H1 (cell line): ENCODE measurements around the gene ASRGL1. TPM values are rescaled to one million over a fixed set of nuclear protein-coding genes. Genes with fewer than 3 reads are reported as not detected.

Source experiments
- ATF2 ChIP-seq: IDR thresholded peaks from 2 replicates; pipeline ENCODE4 v1.6.1; 2012; ENCODE audit warnings: low read length, inconsistent platforms
- BCL11A ChIP-seq, 2 experiments: IDR thresholded peaks; one replicate each; pipeline ENCODE4 v1.6.1; 2011; ENCODE audit warnings: low read depth in 2 of 2, low read length in 2 of 2, mild to moderate bottlenecking in 2 of 2
- CHD7 ChIP-seq: fragments of 300-600 bp; sonication (generic); IDR thresholded peaks from 2 replicates; pipeline ENCODE4 v1.7.1; 2012; ENCODE audit warnings: low read length, moderate library complexity, mild to moderate bottlenecking, inconsistent platforms; ENCODE audit not compliant: insufficient replicate concordance
- FOSL1 ChIP-seq: IDR thresholded peaks from 2 replicates; pipeline ENCODE4 v1.6.1; 2011; ENCODE audit warnings: mild to moderate bottlenecking, low read depth, low read length, moderate library complexity; ENCODE audit not compliant: insufficient read depth
- JUN ChIP-seq: IDR thresholded peaks from 2 replicates; pipeline ENCODE4 v1.6.1; 2011; ENCODE audit warnings: low read depth, mild to moderate bottlenecking, improper control_type of control experiment, low read length
- KDM1A ChIP-seq: fragments of 200-600, 300-600 bp; sonication (generic); IDR thresholded peaks from 2 replicates; pipeline ENCODE4 v1.7.1; 2016; ENCODE audit warnings: mild to moderate bottlenecking, low read length, borderline replicate concordance
- KDM4A ChIP-seq: IDR thresholded peaks from one replicate; pipeline ENCODE4 v1.7.1; 2012; ENCODE audit warnings: low read depth, mild to moderate bottlenecking, moderate library complexity, low read length, inconsistent platforms; ENCODE audit not compliant: severe bottlenecking
- RFX5 ChIP-seq: IDR thresholded peaks from 2 replicates; pipeline ENCODE4 v1.6.1; 2011; ENCODE audit warnings: low read depth, low read length, improper control_type of control experiment, borderline replicate concordance
- TAF1 ChIP-seq: IDR thresholded peaks from 2 replicates; pipeline ENCODE4 v1.6.1; 2011; ENCODE audit warnings: mild to moderate bottlenecking, low read depth, low read length
- TAF7 ChIP-seq: optimal IDR thresholded peaks from 2 replicates; pipeline ENCODE3; 2011; ENCODE audit warnings: low read depth, mild to moderate bottlenecking, inconsistent platforms, low read length, moderate library complexity, borderline replicate concordance
- polyA plus RNA-seq, 7 experiments: library from polyadenylated mRNA; depleted of rRNA in 3 of 7; stranded (reverse) in 5 of 7; unstranded in 2 of 7; fragments of >200 nt in 5 of 7; fragments of 200-250 nt in 2 of 7; gene quantifications; 1 replicate in 5 of 7; 2 replicates in 1 of 7; 4 replicates in 1 of 7; pipeline versions ENCODE4 v1.2.1 to v1.2.3, GENCODE V29; 2011 to 2013; ENCODE audit warnings: missing spikeins in 2 of 7, mixed read lengths in 2 of 7
- total RNA-seq: library from RNA; stranded (reverse); fragmentation: NEBNext Ultra II Directional; extraction: Animal tissue kit (Norgen Biotek cat#: 25700); gene quantifications from 2 replicates; pipeline ENCODE4 v1.2.1, GENCODE V29; 2021

Gene ASRGL1
- total and polyA plus RNA-seq, 2 of the 8 experiments (the other 6 are each of a cell fraction or from before 2014, with no cell fraction given) = 19.9 to 23.5 TPM

- TF ChIP-seq CHD7 (no peak), BCL11A (IDR thresholded peaks at IDR 0.05; ENCODE audit: low read depth in 2 of 2, low read length in 2 of 2) (no peak), RFX5 (no peak), JUN (no peak), KDM1A (no peak), TAF7 (no peak), FOSL1 (no peak), ATF2 (no peak), TAF1 (no peak), KDM4A (no peak)
Observed at GRCh38 chr11:62416596-62416995, 79.3 kb downstream of the ASRGL1 start (continued).
